ENCODE results near the gene NUDT19.
"Not testable (repeated sequence)": the region's sequence is repeated elsewhere in the genome, so short reads cannot be mapped to it uniquely, and the experiment has no call there.

Gene NUDT19

DNA sequence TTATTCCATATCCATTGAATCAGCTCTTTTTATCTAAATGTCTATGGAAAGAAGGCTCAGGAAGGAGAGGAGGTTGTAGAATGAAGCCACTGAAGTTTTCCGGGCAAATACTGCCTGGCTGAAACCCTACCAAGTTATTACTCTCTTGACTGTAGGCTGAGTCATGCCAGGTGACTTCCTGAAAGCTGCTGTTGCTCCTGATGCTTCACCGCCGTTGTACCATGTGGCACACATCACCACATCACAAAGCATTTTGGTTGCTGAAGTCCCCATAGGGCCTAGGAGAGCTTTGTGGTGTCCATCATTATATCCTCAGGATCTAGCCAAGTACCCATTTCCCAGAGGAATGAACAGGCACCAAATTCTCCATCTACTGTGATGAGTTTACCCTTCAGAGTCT is 16.8 kb downstream of the NUDT19 start:
- DNase-seq (ENCODE audit: low read depth, low spot score), result no peak

DNA sequence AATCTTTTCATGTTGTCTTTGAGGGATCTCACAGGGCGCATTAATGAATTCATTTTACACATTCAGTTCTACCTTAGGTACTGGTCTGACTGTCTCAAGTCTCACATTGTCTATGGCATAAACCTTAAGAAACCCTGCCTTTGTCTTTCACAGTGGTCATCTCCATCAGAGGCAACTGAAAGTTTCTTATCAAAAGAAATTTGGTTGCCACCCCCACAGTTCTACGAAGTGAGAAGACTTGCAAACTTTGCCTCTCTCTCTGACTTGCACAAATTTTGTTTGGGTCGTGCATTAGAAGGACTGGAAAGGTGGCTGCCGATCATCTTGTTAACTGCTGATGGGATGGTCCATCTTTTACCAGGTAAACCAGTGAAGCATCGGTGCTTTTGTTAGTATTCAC is 17.4 kb downstream of the NUDT19 start:
- no peak for DNase-seq (ENCODE audit: low read depth, low spot score)

DNA sequence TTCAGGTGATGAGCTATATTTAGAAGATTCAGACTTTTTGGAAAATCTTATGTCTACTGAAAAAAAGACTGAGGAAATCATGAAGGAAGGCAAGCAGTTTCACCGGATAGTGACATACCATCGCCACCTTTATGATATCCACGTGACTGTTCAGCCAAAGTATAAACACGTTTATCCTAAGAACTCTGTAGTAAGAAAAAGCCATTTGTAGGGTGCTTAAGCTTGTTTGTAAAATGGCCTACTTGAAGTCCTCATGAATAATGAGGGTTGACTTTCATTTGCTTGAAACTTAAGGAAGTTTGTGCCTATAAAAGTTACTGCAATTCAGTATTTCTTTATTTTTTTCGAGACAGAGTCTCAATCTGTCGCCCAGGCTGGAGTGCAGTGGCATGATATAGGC is 20.1 kb downstream of the NUDT19 start:
- no peak for DNase-seq (ENCODE audit: low read depth, low spot score)

DNA sequence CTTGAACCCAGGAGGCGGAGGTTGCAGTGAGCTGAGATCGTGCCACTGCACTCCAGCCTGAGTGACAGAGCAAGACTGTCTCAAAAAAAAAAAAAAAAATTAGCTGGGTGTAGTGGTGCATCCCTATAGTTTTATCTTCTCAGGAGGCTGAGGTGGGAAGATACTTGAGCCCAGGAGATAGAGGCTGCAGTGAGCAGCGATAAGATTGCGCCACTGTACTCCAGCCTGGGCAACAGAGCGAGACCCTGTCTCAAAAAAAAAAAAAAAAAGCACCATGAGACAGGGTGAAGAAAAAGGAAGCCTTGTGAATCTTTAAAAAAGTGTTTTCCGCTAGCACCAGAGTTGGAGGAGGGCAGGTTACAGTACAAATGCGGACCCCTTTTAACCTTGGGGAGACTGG is 24.6 kb downstream of the NUDT19 start:
- DNase-seq (ENCODE audit: low read depth, low spot score), result not testable (repeated sequence)

DNA sequence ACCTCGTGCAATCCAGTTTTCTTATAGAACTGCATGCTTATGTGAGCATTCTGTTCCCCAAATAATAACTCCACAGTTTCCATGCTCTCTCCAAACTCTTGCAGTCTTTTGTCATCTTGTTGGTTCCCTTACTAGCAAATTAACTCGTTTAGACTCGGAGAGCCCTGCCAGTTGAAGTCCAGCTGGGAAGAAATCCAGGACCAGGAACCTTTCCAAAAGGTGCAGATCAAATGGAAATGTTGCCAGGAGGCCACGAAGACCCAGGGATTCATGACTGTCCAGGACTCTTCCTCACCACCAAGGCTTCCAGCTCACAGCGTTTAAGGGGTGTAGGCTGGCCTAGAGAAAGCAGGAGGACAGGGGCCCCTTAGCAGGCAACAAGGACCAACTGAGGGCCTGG is 25.9 kb downstream of the NUDT19 start:
- DNase-seq (ENCODE audit: low read depth, low spot score), result no peak

DNA sequence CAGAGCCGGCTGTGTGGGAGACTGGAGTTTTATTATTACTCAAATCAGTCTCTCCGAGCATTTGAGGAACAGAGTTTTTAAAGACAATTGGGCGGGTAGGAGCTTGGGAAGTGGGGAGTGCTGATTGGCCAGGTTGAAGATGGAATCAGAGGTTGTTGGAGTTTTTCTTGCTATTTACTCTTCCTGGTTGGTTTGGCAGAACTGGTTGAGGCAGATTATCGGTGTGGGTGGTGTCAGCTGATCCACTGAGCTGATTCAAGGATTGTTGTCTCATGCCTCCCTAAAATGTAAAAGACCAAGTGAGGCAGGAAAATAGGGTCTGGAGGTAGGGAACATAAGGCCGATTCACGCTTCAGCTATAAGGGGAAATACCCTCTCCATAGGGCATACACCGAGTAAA is 26.7 kb downstream of the NUDT19 start:
- DNase-seq (ENCODE audit: low read depth, low spot score), result no peak

DNA sequence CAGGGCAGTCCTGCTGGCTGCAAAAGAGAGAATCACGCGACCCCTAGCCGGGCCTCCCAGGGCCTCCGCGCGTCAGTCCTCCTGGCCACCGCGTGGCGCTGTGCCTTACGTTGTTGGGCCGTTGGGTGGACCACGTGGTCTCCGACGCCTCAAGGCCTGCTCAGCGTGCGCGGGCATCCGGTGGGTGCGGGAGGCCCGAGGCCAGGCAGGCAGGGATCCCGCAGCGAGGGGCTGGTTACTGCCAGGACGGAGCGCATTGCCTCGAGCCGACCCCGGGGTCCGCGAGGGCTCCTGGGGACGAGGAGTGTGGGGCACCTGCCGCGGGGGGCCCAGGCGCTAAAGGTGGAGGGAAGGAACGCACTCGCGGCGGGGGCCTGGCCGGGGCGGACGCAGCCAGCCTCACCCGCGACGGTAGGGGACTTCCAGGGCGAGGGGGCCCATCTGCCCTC is 28.0 kb downstream of the NUDT19 start, which contains the start of gene TDRD12:
TDRD12 (plus strand) TSS at position 157 of the 449 bp plus-strand sequence. CDS start 306 bp downstream, outside the sequence.
- no peak for DNase-seq (ENCODE audit: low read depth, low spot score)

DNA sequence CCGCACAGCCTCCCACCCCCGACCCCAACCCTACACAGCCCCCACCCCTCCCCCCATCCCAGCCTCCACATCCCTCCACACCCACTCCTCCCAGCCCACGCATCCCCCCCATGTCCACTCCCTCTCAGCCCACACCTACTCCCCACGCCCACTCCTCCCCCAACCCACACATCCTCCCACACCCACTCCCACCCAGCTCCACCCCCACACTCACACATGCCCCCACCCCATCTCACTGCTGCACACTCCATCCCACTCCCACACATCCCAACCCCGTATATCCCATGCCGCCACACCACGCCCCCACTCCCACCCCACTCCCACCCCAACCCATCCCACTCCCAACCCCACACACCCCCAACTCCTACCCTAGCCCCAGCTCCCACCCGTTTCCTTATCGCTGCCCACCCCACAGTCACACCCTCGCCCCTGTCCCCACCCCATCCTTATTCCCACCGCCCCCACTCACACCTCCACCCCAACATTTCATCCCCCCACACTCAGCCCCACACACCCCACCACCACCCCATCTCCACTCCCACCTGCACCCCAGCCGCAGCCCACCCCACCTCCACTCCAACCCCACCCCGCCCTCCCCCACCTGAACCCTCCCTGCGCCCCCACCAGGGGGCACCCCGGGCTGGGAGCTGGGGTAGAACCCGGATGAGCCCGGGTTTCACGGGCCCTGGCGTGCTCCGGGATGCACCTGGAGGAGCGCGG is 28.8 kb downstream of the NUDT19 start:
- DNase-seq (ENCODE audit: low read depth, low spot score), result no peak

DNA sequence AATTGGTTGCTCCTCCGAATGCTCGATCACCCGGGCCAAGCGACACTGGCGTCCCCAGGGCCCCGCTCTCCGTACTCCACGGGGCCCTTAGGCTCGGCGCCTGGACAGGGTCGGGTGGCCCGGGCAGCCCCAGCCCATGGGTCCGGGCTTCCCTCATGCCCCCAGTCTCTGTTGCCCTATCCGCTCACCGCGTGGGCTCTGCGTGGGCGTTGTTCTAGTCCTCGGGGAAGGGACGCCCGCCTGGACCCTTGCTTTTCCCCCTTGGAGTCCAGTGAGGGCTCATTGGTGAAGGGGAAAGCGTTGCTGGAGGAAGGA is 29.3 kb downstream of the NUDT19 start:
- DNase-seq (ENCODE audit: low read depth, low spot score), result no peak

DNA sequence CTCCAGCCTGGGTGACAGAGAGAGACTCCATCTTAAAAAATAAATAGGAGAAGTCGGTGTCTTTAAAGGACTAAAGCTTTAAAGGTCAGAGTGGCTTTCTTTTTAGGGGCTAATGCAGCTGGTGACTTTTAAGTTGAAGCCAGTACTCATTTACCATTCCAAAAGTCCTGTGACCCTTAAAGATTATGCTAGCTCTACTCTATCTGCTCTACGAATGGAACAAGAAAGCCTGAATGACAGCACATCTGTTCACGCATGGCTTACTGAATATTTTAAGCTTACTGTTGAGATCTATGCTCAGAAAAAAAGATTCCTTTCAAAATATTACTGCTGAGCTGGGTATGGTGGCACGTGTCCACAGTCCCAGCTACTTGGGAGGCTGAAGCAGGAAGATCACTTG is 44.3 kb downstream of the NUDT19 start:
- no peak for DNase-seq (ENCODE audit: low read depth, low spot score)

DNA sequence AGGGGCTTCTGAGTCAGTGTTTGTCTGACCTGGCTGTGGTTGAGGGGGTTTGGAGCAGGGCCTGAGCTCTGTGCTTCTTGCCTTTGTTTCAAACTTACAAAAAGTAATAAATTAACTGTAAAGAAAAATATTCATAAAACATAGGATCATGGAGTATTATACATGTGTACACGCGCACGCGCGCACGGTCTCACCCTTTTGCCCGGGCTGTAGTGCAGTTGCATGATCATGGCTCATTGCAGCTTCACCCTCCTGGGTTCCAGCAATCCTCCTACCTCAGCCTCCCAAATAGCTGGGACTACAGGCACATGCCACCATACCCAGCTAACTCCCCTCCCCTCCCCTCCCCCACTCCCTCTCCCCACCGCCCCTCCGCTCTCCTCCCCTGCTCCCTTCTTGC is 51.4 kb downstream of the NUDT19 start:
- DNase-seq (ENCODE audit: low read depth, low spot score), result no peak

DNA sequence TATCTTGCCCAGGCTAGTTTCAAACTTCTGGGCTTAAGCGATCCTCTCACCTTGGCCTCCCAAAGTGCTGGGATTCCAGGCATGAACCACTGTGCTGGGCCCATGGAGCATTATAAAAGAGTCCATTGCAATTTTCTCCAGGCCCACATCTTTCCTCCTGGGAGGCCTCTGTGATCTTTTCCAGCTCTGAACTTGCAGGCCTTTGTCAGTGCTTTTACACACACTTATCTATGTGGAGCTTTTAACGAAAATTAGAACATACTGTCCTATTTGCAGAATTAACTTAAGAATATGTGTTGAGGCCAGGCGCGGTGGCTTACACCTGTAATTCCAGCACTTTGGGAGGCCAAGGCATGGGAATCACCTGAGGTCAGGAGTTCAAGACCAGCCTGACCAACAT is 51.8 kb downstream of the NUDT19 start:
- DNase-seq (ENCODE audit: low read depth, low spot score), result no peak

DNA sequence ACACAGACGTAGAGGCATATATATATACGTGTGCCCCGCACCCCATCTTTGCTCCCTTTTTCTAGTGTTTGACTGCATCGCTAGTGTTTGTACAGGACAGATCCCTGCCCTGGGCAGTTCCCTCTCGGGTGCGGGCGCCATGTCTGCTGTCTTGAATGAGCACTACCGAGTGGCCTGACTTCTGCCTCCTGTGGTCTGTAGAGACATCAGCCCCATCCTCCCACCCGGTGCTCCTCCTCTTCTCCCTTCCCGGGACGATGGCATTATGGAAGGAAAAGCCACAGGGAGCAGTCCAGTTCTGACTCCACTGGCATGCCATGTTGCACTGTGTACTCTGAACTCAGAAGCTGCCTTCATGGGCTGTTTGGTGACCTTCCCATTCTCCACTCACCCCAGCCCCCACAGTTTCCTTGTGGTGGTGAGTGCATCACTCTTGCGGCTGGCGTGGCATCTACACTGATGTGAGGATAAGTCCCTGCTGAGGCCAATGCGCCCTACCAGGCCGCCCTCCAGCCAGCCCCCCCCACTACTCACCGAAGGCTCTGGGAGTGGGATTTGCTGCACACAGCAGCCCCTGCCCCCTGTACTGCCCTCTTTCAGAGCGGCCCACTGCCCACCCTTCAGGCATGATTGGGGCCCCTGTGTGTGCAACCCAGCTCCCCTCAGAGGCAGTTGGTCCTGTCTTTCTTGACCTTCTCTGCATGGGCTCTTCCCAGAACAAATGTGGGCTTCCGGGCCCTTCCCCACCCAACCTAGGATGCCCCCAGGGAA is 53.1 kb downstream of the NUDT19 start:
- DNase-seq (ENCODE audit: low read depth, low spot score), result no peak

DNA sequence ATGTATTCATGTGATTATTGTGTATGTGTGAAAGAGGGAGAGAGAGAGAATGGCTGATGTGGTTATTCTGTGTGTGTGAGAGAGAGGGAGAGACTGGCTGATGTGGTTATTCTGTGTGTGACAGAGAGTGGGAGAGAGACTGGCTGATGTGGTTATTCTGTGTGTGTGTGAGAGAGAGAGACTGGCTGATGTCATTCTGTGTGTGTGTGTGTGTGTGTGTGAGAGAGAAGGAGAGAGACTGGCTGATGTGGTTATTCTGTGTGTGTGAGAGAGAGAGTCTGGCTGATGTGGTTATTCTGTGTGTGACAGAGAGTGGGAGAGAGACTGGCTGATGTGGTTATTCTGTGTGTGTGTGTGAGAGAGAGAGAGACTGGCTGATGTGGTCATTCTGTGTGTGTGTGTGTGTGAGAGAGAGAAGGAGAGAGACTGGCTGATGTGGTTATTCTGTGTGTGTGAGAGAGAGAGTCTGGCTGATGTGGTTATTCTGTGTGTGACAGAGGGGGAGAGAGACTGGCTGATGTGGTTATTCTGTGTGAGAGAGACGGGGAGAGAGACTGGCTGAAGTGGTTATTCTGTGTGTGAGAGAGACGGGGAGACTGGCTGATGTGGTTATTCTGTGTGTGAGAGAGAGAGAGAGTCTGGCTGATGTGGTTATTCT is 54.1 kb downstream of the NUDT19 start:
- not testable (repeated sequence) for DNase-seq (ENCODE audit: low read depth, low spot score)

DNA sequence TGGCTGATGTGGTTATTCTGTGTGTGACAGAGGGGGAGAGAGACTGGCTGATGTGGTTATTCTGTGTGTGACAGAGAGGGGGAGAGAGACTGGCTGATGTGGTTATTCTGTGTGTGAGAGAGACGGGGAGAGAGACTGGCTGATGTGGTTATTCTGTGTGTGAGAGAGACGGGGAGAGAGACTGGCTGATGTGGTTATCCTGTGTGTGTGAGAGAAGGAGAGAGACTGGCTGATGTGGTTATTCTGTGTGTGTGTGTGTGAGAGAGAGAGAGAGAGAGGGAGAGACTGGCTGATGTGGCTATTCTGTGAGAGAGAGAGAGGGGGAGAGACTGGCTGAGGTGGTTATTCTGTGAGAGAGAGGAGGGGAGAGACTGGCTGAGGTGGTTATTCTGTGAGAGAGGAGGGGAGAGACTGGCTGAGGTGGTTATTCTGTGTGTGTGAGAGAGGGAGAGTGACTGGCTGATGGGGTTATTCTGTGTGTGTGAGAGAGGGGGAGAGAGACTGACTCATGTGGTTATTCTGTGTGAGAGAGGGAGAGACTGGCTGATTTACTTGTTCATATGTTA is 55.1 kb downstream of the NUDT19 start:
- not testable (repeated sequence) for DNase-seq (ENCODE audit: low read depth, low spot score)

DNA sequence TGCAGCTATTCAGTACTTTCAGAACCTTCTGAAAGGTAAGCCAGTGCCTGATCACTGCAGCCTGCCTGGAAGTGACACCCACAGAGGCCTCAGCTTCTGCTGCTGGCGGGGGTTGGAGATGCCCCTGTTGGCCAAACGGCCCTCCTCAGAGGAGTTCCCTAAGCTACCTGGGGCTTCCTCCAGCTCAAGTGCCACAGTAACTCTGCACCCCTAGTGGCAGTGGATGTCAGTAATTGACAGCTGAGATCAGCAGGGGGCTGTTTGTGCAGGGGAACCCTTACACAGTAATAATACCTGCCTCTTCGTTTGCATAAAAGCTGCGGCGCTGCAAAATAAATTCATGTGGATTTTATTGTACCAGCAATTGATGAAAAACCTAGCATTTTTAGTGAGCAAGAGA is 56.9 kb downstream of the NUDT19 start:
- DNase-seq (ENCODE audit: low read depth, low spot score), result no peak

DNA sequence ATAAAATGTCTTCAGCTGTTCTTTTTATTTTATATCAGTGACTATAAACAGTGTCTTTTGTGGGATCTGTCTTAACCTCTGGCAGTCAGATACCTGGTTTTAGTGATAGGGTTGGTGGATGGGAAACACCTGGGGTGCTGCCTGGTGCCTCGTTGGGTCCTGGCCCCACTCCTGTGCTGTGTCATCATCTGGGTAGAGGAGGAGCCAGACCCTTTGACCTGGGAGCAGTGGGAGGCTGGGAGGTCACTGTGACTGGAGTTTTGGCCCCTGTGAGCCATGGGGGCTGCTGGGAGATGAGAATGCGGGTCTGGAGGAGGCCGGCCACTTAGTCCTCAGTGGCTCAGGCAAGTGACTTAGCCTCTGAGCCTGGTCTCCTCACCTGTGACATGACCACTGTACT is 57.3 kb downstream of the NUDT19 start:
- DNase-seq (ENCODE audit: low read depth, low spot score), result no peak

DNA sequence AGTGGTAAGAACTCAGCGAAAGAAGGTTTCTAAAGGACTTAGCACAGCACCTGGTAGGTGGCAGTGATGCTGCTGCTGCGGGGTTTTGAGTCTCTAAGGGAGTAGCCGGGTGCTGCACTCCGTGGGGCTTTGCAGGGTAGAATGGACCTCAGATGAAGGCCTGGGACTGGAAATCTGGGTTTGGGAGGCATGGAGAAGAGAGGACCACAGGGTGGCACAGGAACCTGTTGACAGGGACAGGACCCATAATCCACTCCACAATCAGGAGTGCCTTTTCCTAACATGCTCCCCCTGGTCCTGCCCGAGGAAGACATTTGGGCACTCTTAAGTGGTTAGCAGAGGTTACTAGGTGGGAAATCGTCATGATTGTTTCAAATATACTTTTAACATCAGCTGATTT is 57.7 kb downstream of the NUDT19 start:
- no peak for DNase-seq (ENCODE audit: low read depth, low spot score)

DNA sequence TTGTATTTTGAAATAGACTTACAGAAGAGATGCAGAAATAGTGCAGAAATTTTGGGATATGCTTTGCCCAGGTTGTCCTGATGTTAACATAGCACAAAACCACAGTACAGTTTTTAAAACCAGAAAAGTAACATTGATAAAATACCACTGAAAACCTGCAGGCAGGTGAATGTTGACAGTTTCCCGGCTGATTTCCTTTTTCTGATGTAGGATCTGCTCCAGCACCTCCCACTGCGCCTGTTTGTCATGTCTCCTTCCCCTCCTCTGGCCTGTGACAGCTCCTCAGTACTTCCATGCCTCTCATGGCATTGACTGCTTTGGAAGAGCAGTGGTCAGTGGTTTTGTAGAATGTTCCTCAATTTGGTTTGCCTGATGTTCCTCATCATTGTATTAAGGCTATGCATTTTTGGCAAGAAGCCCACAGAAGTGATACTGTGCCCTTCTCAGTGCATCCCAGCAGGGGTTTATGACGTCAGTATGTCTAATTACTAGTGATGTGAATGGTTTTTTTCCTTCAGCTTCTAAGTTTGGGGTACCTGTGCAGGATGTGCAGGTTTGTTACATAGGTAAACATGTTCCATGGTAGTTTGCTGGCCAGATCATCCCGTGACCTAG is 58.9 kb downstream of the NUDT19 start:
- DNase-seq (ENCODE audit: low read depth, low spot score), result no peak

DNA sequence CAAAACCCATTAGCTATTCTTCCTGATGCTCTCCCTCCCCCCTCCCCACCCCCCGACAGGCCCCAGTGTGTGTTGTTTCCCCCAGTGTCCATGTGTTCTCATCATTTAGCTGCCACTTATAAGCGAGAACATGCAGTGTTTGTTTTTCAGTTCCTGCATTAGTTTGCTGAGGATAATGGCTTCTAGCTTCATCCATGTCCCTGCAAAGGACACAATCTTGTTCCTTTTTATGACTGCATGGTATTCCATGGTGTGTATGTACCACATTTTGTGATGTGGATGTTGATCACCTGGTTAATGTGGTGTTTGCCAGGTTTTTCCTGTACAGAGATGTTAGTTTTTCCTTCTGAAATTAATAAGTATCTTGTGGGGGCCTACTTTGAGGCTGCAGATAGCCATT is 59.4 kb downstream of the NUDT19 start:
- no peak for DNase-seq (ENCODE audit: low read depth, low spot score)

DNA sequence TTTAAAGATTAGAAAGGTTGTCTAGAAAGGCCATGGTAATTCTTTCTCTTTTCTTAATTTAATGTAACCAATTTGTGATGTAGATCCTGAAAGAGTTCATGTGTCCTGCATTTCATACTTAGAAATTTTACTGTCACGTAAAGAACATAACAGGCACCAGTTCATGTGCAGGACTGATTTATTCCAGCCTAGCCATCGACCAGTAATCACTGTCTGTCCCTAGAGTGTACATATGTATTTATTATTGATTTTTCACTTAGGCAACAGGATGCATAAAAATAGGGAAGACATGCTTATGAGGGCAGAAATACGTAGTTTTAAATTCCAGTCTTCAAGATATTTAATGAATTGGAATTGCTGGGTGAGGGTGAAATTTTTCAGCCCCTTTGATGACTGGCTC is 65.6 kb downstream of the NUDT19 start:
- no peak for DNase-seq (ENCODE audit: low read depth, low spot score)
